Activated CD4-positive, alpha-beta T cell treated with anti-CD3 and anti-CD28 coated beads, Interleukin-2, Interleukin-6, amounts not matched to agents 100 ng/mL and 50 ng/mL, durations not matched to agents 16 hours and 8 hours (primary cell): ENCODE measurements around the gene PGPEP1.
"Not testable (repeated sequence)": the region's sequence is repeated elsewhere in the genome, so short reads cannot be mapped to it uniquely, and the experiment has no call there.

Source experiments
- DNase-seq: peaks from one replicate; pipeline ENCODE4 v3.0.0-alpha.2; 2020

Gene PGPEP1

DNA sequence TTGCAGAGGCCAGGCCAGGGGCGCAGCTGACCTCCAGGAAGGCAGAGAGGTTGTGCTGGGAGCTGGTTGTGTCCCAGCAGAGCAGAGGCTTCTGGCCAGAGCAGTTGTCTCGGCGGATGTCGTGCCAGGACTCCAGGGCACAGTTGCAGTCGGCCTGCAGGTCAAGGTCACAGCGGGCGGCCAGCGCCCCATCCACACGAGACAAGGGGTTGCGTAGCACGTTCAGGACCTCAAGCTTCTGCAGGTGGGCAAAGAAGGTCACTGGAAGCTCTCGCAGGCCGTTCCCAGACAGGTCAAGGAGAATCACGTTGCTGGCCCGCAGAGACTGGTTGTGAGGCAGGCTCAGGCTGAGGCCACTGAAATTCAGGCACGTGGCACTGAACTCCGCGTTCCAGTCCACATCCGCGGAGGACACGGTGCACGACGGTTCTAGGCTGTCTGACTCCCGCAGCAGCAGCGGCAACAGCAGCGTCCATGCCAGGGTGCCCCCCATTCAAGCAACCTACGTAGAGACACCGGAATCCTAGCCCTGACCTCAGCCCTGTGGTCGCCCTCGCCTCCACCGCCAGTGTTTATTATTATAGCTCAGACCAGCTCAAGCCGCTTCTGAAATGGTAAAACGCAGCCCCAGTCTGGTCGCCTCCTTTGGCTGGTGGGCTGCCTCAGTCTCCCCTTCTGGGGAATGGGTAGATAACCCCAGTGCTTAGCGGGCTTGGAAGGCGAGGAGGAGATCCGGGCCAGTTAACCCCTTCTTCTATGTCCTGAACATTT lies 56.3 kb downstream of the PGPEP1 start:
- DNase-seq, result no peak

DNA sequence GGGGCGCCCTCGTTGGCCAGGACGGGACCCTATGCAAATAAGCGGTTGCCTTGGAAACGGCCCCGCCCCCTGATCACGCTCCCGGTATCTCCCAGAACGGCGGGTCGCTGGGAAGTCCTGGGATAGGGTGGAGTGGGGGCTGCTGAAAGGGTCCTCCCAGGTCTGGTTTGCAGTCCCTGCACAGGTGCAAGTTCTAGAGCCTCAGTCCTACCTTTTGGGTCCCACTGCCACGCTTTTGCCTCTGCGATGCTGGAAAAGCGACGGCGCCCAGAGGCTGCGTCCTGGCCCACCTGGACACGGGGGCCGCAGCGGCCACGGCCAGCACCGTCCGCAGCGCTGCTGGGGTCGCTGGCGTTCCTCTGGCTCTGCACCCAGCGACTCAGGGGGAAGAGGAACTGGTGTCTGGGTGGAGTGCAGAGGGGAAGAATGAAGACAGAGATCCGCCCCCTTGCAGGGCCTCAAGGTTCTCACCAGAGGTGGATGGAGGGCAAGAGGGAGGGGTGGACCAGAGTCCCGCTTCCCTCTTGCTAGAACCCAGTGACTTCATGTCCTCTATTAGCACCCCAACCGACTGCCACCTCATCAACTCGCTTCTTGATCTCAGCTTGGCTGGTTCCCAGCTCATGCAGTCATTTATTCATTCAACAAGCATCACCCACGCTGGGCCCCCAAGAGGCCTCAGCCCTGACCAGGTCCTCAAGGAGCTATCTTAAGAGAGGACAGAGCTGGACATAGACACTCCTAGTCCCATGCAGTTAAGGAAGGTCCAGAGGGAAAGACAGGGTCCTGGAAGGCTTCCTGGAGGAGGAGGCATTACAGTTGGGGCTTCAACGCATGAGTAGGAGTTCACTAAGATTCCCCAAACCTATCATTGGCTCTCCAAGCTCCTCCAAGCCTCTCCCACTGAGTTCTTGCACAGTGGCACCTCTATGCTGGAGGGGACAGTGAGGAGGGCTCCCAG lies 57.1 kb downstream of the PGPEP1 start, which contains the start of gene LRRC25:
Gene LRRC25, minus strand, starts transcription at position 381 of the 961 bp plus-strand sequence. CDS start 659 bp downstream, outside the sequence.
- no peak for DNase-seq

DNA sequence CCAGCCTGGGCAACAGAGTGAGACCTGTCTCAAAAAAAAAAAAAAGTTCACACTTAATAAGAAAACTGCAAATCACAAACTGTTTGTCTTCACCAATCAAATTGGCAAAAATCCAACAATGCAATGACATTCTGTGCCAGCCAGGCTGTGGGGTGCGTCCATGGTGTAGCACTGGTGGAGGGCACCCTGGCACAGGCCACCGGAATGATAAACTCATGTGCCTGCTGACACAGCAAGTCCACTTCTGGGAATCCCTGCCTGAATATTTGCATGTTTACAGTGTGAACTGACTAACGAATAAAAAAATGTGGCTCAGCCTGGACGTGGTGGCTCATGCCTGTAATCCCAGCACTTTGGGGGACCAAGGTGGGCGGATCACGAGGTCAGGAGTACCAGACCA lies 58.6 kb downstream of the PGPEP1 start:
- no peak for DNase-seq

DNA sequence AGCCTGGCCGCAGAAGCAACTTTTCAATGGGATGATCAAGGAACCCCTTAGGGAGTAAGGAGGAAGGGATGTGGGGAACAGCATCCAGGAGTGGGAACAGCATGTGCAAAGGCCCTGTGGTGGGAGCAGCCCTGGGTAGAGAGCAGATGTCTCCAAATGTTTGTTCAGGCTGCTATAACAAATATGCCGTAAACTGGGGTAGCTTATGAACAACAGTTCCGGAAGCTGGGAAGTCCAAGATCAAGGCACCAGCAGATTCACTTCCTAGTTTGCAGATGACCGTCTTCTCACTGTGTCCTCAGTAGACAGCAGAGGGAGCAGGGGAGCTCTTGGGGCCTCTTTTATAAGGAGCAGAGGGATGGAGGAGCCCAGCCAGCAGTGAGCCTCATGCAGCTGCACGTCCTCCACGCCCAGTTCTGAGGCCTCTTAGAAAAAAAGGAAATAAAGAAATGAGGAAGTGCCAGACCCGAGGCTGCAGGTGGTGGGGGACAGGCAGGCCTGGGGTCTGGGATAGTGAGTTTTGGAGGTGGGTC lies 61.2 kb downstream of the PGPEP1 start:
- DNase-seq, result no peak

DNA sequence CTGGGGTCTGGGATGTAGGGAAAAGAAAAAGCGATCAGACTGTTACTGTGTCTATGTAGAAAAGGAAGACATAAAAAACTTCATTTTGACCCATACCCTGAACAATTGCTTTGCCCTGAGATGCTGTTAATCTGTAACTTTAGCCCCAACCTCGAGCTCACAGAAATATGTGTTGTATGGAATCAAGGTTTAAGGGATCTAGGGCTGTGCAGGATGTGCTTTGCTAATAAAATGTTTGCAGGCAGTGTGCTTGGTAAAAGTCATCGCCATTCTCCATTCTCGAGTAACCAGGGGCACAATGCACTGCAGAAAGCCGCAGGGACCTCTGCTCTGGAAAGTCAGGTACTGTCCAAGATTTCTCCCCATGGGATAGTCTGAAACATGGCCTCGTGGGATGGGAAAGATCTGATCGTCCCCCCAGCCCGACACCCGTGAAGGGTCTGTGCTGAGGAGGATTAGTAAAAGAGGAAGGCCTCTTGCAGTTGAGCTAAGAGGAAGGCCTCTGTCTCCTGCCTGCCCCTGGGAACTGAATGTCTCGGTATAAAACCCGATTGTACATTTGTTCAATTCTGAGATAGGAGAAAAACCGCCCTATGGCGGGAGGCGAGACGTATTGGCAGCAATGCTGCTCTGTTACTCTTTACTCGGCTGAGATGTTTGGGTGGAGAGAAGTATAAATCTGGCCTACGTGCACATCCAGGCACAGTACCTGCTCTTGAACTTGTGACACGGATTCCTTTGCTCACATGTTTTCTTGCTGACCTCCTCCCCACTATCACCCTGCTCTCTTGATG lies 62.3 kb downstream of the PGPEP1 start:
- not testable (repeated sequence) for DNase-seq

DNA sequence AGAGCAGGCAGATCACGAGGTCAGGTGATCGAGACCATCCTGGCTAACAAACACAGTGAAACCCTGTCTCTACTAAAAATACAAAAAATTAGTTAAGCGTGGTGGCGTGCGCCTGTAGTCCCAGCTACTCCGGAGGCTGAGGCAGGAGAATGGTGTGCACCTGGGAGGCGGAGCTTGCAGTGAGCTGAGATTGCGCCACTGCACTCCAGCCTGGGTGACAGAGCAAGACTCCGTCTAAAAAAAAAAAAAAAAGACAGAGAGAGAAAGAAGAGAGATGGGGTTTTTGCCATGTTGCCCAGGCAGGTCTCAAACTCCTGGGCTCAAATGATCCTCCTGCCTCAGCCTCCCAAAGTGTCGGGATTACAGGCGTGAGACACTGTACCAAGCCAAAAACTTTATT lies 65.4 kb downstream of the PGPEP1 start:
- not testable (repeated sequence) for DNase-seq

DNA sequence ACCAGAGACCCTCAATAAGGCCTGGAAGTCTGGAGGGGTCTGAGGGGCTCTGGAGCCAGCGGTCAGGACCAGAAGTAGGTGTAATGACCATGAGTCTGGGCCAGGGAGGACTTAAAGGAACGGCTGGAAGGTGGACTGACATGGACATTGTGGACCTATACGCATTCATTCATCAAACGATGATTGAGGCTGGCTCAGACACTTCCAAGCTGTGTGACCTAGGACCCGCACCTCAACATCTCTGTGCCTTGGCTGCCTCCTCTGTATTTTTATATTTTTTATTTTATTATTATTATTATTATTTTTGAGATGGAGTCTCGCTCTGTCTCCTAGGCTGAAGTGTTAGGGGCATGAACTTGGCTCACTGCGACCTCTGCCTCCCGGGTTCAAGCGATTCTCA lies 66.4 kb downstream of the PGPEP1 start:
- no peak for DNase-seq

DNA sequence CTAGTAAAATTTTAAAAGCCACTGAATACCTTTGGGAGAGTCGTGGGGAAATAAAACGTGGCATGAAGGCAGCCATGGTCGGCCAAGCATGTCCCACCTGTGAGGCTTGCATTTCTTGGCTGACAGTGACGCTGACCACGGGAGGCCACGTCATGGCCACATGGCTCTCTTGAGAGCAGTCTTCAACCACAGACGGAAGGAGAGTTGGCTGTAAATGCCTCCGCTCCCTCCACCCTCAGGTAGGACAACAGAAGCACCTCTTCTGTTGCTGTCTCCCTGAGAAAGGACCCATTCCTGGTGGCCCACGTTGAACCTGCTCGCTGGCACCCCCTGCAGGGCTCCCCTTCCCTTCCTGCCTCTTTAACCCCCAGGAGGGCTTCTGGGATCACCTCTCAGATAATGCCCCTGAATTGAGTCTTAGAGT lies 67.7 kb downstream of the PGPEP1 start:
- no peak for DNase-seq

DNA sequence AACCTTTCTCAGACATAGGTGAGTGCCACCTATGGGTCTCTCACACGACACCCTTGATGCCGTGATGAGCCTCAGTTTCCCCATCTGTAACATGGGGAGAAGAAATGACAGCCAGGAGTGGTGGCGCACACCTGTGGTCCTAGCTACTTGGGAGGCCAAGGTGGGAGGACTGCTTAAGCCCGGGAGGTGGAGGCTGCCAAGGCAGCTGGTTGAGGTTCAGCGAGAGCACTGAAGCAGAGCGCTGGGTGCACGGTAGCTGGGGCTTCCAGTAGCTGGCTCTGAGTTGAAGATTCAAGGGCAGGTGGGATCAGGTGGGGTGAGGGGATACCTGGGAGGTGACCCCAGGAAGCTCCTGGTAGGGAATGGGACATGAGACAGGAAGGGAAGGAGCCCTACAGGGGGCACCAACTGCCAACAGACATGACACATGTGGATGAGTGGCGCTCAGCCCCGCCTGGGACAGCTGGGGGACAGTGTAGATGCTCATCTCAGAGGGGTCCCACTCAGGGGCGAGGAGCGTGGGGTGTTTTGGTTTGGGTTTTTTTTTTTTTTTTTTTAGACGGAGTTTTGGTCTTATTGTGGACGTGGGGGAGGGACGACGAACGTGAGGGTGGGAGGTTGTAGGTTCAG lies 72.3 kb downstream of the PGPEP1 start:
- no peak for DNase-seq

DNA sequence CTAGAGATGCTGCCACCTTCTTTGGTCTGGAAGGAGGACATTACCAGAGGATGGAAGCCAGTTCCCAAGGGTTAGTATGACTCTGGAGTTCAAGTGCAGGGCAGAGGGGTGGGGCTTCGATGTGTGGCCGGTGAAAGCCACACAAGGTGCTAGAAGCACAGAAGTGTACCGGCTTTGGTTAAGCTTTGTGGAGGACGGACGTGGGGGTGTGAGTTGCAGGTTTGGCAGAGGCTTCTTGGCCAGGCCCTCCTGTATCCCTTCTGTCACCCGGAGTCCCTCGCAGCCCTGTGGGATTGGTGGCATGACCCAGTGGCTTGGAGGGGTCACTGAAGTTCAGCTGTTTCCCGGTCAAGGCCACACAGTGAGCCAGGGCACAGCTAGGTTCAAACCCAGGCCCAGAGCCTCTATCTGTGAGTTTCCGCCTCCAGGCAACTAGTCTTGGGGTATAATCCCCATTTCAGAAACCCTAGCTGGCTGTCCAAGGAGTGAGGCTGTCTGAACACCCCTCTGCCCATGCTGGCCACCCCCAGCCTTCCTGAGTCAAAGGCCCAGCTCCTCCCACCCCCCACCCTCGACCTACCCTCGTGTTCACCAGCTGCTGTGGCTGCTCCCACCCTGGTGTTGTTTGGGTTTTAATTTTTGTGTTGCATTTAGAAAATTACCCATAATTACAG lies 74.2 kb downstream of the PGPEP1 start:
- DNase-seq, result no peak

DNA sequence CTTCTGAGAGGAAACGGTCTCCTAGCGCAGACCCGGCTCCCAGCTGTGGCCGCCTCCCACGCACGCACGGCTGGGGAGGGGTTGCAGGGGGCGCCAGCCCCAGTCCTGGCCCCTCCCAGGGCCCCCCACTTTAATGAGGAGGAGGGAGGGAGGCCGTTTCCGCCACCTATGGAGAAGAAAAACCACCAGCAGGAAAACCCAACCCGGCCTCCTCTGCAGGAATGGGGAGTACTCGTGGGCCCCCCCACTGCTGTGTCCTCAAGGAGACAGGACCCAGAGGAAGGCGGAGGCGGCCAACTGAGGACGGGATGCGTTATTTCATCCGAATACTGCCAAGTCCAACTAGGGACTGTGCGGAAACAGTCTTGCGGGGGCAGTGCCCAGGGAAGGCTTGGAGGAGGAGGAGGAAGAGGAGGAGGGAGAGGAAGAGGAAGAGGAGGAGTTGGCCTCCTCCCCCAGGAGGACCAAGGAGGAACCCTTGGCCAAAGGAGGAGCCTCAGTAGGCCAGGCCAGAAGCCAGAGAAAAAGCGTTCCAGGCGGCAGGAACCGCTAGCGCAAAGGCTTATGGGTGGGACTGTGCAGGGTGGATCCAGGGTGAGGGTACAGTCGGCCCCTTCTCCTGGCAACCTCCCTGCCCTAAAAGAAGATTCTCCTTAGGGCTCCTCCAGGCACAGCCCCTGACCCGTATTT lies 74.9 kb downstream of the PGPEP1 start:
- no peak for DNase-seq

DNA sequence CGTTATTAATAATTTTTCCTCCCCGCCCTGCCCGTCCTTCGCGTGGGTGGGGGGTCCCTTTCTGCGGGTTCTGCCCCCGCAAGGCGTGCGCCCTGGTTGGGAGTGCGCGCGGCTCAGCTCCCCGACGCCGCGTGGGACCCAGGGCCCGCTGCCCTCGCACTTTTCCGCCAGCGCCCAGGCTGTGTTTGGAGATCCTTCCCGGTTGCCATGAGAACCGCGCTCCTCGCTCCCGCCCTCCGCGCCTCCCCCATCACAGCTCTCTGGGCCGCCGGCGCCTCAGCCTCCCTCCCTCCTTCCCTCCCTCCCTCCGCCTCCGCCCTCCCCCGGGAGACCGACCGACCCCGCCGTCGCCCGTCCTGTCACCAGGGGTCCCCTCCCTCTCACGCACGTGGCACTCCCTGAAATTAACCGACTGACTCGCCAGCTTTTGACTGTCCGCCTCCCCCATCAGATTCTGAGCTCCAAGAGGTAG lies 76.4 kb downstream of the PGPEP1 start:
- peak; percentile 81 for DNase-seq

DNA sequence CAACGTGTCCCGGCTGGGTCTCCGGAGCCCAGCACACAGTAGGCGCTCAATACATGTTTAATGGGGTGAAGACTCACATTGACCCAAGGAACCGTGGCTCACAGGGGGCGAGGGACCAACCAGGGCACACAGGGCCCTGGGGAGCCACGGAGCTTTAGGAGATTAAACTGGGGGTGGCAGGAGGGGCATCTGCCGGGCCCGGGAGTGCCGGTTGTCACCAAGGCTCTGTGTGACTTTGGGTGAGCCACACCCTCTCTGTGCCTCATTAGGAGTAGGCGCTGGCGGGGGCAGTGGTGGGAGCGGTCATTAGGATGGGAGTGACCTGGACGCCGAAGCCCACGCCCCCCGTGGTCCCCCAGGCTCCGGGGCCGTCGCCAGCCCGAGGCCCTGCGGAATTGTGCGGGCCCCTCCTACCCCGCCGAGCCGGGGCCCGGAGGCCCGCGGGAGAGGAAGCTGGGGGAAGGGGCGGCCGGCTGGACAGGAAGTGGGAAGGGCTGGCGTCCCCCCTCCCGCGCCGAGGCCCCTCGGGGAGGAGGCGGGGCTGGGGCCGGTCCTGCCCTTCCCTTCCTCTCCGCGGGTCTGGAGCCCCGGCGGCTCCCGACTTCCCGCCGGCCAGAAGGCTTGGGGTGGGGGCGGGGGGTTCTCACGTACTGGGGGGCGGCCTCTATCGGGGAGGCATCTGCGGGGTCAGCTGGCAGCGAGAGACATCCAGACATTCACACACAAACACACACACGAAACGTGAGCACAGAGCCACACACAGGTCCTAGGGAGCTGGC lies 77.0 kb downstream of the PGPEP1 start:
- DNase-seq, result peak; percentile 71

DNA sequence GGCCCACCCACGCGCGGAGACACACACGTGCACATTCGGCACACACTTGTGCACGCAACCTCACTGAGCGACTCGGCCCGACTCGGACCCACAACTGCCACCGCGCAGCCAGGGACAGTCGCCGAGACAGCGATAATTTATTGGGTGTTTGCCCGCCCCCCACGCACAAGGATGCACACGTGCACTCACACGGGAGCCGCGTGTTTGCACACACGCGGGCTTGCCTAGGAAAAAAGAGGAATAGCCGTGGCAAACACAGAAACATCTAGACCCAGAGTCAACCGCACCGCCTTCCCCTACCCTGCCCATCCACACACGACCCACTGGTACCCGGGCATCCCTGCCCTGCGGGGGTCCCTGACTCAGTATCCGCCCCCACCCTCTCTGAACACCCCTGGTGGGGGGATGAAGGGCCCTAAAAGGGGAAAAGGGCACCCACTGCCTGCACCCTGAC lies 77.7 kb downstream of the PGPEP1 start:
- no peak for DNase-seq

DNA sequence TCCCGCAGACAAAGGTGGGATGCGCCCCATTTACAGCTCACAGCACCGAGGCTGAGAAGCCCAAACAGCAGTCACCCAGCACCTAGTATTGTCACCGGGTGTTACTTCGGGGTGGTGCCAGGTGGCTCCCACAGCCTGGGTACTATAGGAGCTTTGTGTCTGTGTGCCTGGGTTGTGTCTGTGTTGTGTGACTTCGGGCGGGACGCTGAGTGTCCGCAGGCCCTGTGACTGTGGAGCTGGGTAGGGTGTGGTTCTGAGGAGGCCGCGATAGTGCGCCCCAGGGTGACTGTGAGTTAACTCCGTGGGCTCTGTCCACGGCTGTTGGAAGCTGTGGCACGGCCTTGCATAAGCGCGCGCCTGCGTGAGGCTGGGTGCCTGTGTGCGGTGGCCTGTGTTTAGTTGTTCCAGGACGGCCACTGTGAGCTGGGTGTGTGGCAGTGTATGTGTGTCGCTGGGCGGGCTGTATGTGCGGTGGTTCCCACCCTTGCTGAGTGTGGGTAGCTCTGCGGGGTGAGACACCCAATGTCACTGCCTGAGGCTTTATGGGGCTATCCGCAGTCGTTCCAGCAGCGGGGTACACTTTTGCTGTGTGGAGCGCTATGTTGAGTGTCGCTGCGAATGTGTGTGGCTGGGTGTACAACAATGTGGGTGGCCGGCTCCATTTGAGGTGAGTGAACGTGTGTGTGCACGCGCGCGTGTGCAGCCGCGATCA lies 78.2 kb downstream of the PGPEP1 start:
- DNase-seq, result no peak

DNA sequence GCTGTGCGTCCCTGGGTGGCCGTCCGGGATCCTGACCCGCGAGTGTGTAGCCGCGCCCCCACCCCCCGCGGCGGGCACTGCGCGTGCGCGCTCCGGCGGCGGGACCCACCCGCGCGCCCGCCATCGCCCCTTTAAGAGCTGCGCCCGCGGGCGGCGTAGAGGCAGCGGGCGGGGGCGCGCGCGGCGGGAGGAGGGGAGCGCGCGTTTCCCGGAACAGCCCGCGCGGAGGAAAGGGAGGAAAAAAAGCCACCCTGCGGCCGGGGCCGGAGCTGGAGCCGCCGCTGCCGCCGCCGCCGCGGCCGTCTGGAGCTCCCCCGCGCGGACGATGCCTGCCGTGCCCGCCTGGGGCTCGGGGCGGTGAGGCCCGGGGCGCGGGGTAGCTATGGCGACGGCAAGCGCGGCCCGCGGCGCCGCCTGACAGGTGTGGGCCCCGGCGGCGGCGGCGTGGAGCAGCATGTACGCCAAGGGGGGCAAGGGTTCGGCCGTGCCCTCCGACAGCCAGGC lies 78.8 kb downstream of the PGPEP1 start, which contains the start of gene SSBP4:
Gene SSBP4, plus strand, starts transcription at position 204 of the 504 bp plus-strand sequence. Its CDS starts 251 bp downstream, at position 455.
- DNase-seq, result peak; percentile 84
